ENCODE measurements around the gene RETREG3. TPM values are rescaled to one million over a fixed set of nuclear protein-coding genes. Genes with fewer than 3 reads are reported as not detected.

RETREG3 gene
- total and polyA plus RNA-seq, 2 of the 13 experiments (the other 11 are each of a cell fraction or from before 2014, with no cell fraction given), result 47.0 to 55.8 TPM

DNA sequence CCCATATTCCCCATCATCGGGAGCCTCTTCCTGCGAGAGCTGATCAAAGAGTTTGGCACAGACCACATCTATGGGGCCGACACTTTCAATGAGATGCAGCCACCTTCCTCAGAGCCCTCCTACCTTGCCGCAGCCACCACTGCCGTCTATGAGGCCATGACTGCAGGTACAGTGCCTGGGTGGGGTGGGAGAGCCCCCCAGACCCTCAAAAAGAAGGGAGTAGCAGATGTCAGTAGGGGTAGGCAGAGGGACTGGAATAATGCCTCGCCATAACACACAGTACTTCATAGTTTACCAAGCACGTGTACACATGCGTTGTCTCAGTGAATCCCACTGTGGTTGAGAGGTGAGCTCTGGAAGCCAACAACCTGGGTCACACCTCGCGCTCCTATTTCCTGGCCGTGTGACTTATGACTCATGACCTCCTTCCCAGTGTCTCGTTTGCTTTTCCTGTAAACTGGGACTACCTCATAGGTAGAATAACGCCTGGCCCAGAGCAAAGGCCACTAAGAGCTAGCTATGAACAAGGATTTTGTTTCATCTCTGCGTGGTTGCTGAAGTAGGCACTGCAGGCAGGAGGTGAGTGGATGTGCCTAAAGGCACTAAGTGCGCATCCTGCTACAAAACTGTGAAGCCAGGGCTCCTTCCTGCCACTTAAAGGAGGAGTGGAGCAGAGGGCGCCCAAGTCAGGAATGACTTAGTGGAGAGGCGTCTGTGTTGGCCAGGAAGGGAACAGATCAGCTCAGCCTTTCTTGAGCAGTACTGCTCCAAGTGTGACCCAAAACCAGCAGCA lies 67.9 kb downstream of the RETREG3 start (continued):
- TF ChIP-seq CCAR2 (optimal IDR thresholded peaks at IDR 0.05; ENCODE audit: low read depth, low read length) (peak; percentile 59), HOXA3 (CRISPR knock-in tag; IDR thresholded peaks at IDR 0.05) (peak; percentile 84), GATAD1 (CRISPR knock-in tag; IDR thresholded peaks at IDR 0.05) (peak; percentile 80), ZNF253 (CRISPR knock-in tag; IDR thresholded peaks at IDR 0.05; ENCODE audit: borderline replicate concordance) (peak; percentile 87), ZNF766 (CRISPR knock-in tag; IDR thresholded peaks at IDR 0.05; ENCODE audit: borderline replicate concordance) (peak; percentile 13; the same call in 1 of the 2 replicates), MXI1 (IDR thresholded peaks at IDR 0.05; ENCODE audit: borderline replicate concordance, low read depth, low read length) (peak; percentile 84; the same call in 1 of the 3 replicates), GZF1 (CRISPR knock-in tag; IDR thresholded peaks at IDR 0.05) (0 out of 2 replicates have a peak, but pooled peaks have one; percentile 71), ESRRA (CRISPR knock-in tag; IDR thresholded peaks at IDR 0.05; ENCODE audit: low read depth) (peak; percentile 37; the same call in 1 of the 2 replicates), ZNF605 (CRISPR knock-in tag; IDR thresholded peaks at IDR 0.05) (peak; percentile 93), ZMYM4 (CRISPR knock-in tag; IDR thresholded peaks at IDR 0.05) (peak; percentile 42), PRPF4 (IDR thresholded peaks at IDR 0.05; ENCODE audit: low read depth, low read length, poor library complexity, severe bottlenecking) (no peak), ZMAT3 (CRISPR knock-in tag; conservative IDR thresholded peaks at IDR 0.05) (peak; percentile 99), FLYWCH1 (CRISPR knock-in tag; IDR thresholded peaks at IDR 0.05) (no peak), ZNF543 (CRISPR knock-in tag; IDR thresholded peaks at IDR 0.05) (0 out of 2 replicates have a peak, but pooled peaks have one; percentile 28), MNT (IDR thresholded peaks at IDR 0.05) (peak; percentile 41; the same call in 1 of the 2 replicates), MED8 (CRISPR knock-in tag; IDR thresholded peaks at IDR 0.05; ENCODE audit: insufficient replicate concordance) (peak; percentile 14)
- TF ChIP-seq, protein P1, sequence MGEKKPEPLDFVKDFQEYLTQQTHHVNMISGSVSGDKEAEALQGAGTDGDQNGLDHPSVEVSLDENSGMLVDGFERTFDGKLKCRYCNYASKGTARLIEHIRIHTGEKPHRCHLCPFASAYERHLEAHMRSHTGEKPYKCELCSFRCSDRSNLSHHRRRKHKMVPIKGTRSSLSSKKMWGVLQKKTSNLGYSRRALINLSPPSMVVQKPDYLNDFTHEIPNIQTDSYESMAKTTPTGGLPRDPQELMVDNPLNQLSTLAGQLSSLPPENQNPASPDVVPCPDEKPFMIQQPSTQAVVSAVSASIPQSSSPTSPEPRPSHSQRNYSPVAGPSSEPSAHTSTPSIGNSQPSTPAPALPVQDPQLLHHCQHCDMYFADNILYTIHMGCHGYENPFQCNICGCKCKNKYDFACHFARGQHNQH (CRISPR knock-in tag; IDR thresholded peaks at IDR 0.05), result peak; percentile 86
- TF ChIP-seq, protein P2, sequence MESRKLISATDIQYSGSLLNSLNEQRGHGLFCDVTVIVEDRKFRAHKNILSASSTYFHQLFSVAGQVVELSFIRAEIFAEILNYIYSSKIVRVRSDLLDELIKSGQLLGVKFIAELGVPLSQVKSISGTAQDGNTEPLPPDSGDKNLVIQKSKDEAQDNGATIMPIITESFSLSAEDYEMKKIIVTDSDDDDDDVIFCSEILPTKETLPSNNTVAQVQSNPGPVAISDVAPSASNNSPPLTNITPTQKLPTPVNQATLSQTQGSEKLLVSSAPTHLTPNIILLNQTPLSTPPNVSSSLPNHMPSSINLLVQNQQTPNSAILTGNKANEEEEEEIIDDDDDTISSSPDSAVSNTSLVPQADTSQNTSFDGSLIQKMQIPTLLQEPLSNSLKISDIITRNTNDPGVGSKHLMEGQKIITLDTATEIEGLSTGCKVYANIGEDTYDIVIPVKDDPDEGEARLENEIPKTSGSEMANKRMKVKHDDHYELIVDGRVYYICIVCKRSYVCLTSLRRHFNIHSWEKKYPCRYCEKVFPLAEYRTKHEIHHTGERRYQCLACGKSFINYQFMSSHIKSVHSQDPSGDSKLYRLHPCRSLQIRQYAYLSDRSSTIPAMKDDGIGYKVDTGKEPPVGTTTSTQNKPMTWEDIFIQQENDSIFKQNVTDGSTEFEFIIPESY (CRISPR knock-in tag; IDR thresholded peaks at IDR 0.05), result peak; percentile 85
- TF ChIP-seq, protein P3, sequence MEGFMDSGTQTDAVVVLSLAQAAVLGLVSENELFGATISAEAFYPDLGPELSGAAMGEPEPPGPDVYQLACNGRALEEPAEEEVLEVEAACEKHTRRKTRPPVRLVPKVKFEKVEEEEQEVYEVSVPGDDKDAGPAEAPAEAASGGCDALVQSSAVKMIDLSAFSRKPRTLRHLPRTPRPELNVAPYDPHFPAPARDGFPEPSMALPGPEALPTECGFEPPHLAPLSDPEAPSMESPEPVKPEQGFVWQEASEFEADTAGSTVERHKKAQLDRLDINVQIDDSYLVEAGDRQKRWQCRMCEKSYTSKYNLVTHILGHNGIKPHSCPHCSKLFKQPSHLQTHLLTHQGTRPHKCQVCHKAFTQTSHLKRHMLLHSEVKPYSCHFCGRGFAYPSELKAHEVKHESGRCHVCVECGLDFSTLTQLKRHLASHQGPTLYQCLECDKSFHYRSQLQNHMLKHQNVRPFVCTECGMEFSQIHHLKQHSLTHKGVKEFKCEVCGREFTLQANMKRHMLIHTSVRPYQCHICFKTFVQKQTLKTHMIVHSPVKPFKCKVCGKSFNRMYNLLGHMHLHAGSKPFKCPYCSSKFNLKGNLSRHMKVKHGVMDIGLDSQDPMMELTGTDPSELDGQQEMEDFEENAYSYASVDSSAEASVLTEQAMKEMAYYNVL (CRISPR knock-in tag; IDR thresholded peaks at IDR 0.05; ENCODE audit: borderline replicate concordance), result 0 out of 2 replicates have a peak, but pooled peaks have one; percentile 53

Data from HepG2 (cell line).